Ammon's horn (tissue), 1 donor: ENCODE measurements around the gene TAF8.

Experiments used
- DNase-seq: peaks from one replicate; pipeline ENCODE4 v3.0.0-alpha.2; 2016; ENCODE audit warnings: low spot score

Gene TAF8

GRCh38 chr6:42099340-42100028 is 49.2 kb downstream of the TAF8 start:
- DNase-seq, result no peak

- no peak for DNase-seq
These were observed 49.9 kb downstream of the TAF8 start for GRCh38 chr6:42100029-42100901.

- no peak for DNase-seq
These were observed 50.9 kb downstream of the TAF8 start for GRCh38 chr6:42101186-42101657.

- DNase-seq, result no peak
These were observed 52.9 kb downstream of the TAF8 start for GRCh38 chr6:42103216-42103615.

GRCh38 chr6:42103753-42104094 is 53.4 kb downstream of the TAF8 start:
- DNase-seq, result no peak

GRCh38 chr6:42104095-42104803 is 53.9 kb downstream of the TAF8 start:
- DNase-seq, result peak; percentile 16

GRCh38 chr6:42104804-42105125 is 54.4 kb downstream of the TAF8 start:
- DNase-seq, result no peak

GRCh38 chr6:42105156-42105648 is 54.9 kb downstream of the TAF8 start:
- DNase-seq, result no peak

GRCh38 chr6:42105709-42106108 is 55.4 kb downstream of the TAF8 start:
- no peak for DNase-seq

- no peak for DNase-seq
These were observed 56.0 kb downstream of the TAF8 start for GRCh38 chr6:42106112-42107023.

- no peak for DNase-seq
These were observed 57.7 kb downstream of the TAF8 start for GRCh38 chr6:42108071-42108470.

- DNase-seq, result no peak
These were observed 60.4 kb downstream of the TAF8 start for GRCh38 chr6:42110683-42111082.

- DNase-seq, result no peak
These were observed 62.0 kb downstream of the TAF8 start for GRCh38 chr6:42112351-42112750.

GRCh38 chr6:42113936-42114636 is 63.8 kb downstream of the TAF8 start:
- no peak for DNase-seq

- no peak for DNase-seq
These were observed 67.5 kb downstream of the TAF8 start for GRCh38 chr6:42117843-42118161.

- DNase-seq, result peak; percentile 38
These were observed 68.1 kb downstream of the TAF8 start for GRCh38 chr6:42118162-42119001.

GRCh38 chr6:42120895-42121865 is 70.9 kb downstream of the TAF8 start:
- no peak for DNase-seq

GRCh38 chr6:42123379-42124103 is 73.2 kb downstream of the TAF8 start:
- DNase-seq, result no peak
